HG02938 (cell line): ENCODE data around the gene C15orf62.

ENCODE experiments used
- ATAC-seq: cut with Tn5 transposase; IDR thresholded peaks from one replicate; pipeline ENCODE4 v1.9.1; 2021; ENCODE audit warnings: mild to moderate bottlenecking, moderate library complexity; ENCODE audit not compliant: unreplicated experiment

The C15orf62 gene

DNA sequence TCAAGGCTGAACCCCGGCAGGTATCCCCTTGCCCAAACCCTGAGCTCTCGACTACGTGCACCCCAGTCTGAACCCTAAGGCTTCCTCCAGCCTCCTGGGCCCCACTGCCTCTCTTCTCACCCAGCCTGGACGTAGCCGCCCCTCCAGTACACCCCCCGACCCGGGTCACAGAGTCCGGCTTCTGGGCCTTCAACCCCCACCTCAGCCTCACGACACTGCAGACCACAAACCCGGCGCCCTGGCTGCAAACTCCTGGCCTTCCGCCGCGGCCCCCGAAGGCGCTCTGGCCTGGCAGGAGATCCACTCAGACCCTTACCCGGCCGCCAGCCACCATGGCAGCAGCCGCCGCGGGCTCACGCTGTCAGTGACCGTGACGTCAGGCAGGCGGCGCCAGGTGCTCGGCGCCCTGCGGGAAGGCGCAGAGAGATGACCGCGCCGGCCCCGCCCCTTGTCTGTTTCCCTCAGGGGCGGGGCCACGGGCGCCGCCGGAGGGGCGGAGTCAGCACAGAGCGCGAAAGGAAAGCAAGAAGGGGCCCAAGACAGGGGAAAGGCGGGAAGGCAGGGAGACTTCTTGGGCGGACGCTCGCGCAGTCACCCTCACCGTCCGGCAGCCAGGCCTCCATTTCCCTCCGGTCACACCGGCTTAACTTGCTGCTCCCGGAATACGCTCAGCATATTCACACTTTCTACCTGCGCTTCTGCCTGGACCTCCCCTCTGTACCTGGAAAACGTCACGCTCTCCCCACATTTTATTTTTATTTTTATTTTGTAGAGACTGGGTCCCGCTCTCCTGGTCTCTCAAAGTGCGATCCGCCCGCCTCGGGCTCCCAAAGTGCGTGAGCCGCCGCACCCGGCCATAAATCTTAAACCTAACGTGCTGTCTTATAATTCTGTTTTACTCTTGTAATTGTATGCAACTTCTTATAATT lies 14.6 kb upstream of the C15orf62 start, which contains the start of gene RMDN3:
TSS of gene RMDN3 (minus strand) at position 372 of the 929 bp plus-strand sequence. CDS start 471 bp downstream, outside the sequence.
- peak; percentile 74 for ATAC-seq

DNA sequence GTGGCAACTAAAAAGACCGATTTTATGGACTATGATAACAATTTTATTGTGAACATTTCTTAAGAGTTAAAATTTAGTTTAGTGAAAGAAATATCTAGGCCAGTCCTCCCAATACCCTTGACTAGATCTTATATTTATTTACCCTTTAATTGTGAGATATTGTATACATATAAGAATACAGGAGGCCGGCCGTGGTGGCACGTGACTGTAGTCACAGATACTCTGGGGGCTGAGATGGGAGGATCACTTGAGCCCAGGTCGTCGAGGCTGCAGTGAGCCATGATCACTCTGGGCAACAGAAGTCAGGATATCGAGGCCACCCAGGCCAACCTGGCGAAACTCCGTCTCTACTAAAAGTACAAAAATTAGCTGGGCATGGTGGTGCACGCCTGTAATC lies 14.0 kb upstream of the C15orf62 start:
- ATAC-seq = no peak

DNA sequence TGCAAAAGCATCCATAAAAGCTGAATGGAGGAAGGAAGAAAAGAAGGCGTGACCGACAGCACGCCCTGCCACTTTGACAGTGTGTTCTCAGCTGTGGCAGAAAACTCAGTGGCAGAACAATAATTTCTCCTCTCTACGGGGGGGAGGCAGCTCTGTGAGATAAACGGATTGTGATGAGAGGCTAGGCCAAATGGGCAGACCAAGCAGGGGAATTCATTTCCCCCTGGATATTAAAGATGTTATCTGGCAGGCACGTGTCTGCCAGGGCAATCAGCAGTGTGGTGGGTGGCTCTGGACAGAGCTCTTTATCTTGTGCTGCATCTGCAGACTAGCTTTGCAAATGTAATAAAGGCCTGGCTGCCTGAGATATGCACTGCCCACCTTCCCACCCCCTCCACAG lies 12.8 kb upstream of the C15orf62 start:
- no peak for ATAC-seq

DNA sequence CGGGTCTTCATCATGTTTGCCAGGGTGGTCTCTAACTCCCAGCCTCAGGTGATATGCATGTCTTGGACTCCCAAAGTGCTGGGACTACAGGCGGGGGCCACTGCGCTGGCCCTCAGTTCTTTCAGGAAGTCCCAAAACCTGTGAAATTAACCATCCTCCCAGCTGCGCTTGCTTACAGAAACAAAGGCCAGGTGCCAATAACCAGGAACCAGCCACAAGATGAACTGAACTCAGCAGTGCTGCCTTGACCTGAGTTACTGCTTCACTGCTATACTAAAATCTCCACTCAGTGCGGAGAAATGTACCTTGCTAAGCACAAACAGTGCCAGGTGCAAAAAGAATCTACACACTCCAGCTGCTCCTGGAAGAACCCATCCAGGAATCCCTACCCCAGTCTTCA lies 9.8 kb upstream of the C15orf62 start:
- ATAC-seq = no peak

DNA sequence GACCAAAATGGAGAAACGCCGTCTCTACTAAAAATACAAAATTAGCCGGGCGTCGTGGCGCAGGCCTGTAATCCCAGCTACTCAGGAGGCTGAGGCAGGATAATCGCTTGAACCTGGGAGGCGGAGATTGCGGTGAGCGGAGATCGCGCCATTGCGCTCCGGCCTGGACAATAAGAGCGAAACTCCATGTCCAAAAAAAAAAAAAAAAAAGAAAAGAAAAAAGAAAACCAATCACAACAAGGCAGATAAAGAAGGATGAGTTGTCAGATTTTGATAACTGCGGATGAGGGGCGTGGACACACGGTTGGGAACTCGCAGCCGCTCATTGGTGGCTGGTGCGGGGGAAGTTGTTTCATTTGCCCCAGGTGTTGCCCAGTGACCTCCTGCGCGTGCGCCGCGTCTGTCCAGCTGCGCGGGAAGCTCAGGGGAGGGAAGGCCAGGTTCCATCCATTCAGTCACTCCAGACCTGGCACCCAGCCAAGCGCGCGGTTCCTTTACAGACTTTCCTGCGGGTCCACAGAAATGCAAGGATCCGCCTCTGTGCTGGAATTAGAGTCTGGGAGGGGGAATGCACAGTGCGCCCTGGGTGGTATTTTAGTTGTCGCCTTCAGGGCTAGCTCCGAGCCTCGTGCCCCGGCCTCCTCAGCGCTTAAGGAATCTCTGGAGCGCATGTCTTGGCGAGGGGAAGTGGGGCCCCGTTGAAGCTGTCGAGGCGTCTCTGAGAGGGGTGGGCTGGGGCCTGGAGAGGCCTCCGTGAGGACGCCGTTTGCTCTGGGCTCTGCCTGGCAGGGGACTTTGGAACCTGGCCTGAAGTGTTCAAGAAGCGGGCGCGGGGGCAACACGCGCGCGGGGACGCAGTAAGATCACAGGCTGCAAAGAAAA lies 6.6 kb upstream of the C15orf62 start:
- ATAC-seq = no peak

DNA sequence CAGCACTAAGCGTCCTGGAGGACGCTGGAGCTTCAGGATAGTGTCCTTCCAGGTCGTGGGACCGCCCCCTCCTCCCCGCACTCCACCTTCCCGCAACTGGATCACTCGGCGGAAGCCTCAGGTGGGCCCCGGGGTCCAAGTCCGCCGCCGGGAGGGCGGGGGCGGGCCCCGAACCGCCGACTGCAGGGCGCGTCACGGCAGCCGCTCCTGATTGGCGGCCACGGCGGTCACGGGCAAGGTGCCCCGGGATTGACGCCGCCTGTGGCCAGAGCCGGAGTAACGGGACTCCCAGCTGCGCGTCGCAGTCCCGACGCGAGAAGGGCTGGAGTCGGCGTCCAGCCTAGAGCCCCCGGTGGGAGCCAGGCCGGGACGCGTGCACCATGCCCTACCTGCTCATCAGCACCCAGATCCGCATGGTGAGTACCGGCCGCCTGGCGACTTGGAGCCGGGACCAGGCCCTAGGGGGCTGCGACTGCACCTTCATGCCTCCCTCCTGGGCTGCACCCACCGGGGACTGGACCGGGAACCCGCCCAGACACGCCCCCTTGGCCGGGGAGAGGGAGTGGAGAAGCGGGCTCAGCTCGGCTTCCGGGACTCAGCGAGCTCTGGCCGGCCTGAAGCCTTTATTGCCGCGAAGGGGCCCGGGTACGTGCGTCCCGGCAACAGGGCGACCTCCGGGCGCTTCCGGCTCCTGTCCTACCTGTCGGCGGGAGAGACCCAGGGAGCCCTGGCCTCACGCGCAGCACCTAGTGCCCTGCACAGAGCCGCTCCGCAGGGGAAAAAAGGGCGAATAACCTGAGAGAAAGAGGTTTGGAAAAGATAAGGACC lies 5.8 kb upstream of the C15orf62 start, which contains the start of gene GCHFR:
TSS of gene GCHFR (plus strand) at position 268 of the 828 bp plus-strand sequence. CDS start at position 381, 113 bp downstream.
- ATAC-seq = peak; percentile 37

DNA sequence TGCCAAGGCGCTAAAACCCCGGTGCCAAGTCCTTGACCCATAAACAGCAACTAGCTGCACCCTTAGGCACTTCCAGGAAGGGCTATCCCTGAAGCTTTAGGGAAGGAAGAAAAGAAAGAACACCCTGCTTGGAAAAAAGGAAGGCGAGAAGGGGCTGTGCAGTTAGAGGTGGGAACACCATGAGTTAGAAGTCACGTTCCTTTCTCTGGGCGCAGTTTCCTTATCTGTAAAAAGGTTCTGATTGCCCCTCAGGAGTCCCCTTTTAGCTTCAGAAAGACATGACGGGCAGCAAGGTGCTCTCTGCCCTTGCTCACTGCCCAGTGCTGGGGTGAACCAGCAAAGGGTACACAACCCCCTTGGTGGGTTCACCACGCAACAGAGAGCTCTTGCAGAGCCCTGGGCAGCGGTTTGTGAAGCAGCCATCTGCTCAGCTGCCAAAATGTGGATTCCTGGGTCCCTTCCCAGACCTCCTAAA lies 5.1 kb upstream of the C15orf62 start:
- ATAC-seq = no peak

DNA sequence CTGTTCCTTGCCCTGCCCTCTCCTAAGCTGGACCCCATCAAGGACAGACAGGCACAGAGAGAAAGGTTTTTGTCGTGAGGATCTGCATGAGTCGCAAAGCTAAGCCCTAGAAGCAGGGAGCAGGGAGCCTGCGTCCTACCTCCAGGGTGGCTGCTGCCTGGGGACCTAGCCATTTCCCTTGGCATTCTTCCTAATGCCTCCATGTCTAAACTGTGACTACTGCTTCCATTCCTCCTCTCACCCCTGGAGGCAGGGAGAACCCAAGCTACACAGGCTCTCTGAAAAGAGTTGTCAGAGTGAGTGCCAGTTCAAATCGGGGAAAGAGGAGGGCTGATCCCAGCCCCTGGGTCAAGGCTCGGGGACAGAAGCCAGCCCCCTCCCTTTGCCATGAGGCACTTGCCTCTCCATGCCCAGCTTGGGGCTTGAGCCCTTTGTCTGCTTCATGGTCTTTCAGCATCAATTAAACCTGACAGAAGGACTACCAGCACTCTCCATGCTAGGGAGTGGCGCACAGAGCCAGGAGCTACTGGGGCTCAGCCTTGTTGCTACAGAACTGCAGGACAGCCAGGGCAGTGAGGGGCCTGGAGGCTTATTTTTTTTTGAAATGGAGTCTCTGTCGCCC lies 3.5 kb upstream of the C15orf62 start:
- ATAC-seq = no peak

DNA sequence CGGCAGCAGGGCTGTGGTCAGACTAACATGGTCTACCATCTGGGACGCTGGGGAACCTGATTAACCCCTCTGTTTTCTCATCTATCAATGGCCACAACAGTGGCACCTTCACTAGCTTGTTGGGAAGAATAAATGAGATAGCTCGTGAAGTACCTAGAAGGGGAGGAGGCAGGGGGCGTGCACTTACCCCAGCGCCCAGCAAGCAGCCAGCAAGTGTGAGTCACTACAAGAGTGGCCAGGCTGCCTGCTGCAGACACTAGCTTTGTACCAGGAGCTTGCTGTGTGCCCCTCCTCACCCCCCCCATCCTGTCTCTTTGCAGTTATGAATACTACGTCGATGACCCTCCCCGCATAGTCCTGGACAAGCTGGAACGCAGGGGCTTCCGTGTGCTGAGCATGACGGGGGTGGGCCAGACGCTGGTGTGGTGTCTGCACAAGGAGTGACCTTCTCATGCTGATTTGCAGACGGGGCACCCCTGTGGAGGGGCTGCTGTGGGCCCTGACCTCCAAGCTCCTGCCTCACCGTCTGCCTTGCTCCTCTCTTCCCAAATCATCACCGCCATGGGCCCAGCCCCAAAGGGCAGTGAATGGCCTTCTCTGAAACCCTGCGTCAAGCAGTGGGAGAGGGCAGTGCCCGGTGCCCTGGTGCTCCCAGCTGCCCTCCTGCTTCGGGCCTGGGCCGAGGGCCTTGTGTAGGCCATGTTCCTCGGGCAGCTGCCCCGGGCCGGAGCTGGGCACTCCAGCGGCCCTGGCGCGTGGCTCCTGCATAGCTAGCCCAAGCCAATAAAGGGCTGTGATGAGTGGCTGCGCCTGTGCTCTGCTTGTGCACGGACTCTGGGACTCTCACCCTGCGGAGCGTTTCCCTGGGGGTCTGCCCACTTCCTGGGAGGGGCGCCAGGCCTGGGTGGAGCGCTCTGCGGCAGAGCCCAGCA lies 2.6 kb upstream of the C15orf62 start:
- no peak for ATAC-seq

DNA sequence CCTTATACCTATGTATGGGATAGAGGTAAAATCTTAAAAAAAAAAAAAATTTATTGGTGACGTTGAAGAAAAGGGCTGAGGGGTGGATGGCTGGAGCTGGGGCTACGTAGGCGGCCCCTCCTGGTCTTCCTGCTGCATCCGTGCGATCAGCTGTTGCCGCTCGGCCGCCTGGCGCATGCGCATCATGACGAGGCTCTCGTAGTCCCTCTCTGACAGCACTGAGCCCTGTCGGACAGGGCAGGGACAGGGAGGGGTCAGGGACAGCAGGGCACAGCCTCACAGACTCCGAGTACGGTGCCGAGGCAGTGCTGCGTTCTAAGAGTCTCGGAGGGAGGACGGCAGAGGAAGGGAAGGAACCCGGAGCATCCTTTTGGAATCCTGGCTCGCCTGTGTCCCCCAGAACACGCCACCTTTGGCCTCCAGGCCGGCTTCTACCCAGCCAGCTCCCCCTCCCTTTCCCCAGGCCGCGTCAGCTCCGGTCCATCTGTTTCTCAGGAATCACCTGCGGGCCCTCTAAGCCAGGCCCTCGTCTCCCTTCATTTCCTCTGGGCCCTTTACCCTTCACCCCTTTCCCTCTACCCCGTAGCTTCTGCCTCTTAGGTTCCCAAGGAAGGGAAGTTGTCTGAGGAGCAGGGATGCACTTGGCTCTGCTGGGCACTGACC lies 1.8 kb upstream of the C15orf62 start:
- no peak for ATAC-seq

DNA sequence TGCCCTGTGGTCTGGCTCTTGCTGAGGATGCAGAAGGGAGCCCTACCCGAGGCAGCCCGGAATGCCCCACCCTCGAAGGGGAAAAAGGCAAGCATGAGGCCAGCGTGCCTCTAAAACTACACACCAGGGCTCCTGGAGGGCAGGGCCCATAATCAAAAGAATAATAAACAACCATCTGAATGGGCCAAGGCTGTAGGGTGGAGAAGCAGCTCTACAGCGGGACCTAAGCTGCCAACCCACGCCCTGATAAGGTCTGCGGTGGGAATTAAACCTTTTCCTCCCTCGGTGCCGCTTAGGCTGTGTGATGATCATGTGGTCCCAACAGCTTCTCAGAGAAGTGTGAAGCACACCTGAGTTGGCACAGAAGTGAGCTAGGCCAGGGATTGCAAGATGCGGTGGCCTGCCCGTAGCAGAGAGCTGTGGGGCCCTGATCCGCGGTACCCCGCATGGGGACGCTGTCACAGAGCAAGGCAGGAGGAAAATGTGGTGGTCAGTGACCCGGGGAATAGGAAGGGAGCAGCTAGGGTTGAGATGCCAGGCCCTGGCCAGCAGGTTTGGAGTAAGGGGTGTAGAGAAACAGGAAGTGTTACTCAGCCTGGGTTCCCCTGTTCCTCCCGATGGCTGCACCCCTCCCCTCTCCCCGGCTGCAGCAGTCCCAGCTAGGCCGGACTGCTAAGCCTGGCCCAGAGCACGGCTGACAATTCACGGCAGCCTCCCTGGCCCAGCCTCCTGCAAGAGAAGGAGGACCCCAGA lies 1.1 kb upstream of the C15orf62 start:
- ATAC-seq = no peak

DNA sequence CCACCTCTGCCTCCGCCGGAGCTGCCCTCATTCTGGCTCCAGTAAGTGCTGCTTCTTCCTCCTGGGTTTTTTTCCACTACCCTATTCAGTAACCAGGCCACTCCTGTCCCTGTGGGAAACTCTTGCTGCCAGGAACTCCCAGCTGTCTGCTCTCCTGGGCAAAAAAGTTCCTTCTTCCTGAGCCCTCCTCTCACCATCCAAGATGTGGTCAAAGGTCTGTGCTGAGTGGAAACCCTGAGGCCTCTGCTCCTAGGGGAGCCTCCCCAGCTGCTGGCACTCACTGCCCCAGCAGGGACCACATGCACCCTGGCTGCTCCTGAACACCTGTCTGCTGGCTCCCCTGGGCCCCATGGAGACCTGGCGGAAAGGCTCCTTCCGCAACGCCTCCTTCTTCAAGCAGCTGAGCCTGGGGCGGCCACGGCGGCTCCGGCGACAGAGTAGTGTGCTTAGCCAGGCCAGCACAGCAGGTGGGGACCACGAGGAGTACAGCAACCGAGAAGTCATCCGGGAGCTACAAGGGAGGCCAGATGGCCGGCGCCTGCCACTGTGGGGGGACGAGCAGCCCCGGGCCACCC lies 454 bp downstream of the C15orf62 start:
- no peak for ATAC-seq

DNA sequence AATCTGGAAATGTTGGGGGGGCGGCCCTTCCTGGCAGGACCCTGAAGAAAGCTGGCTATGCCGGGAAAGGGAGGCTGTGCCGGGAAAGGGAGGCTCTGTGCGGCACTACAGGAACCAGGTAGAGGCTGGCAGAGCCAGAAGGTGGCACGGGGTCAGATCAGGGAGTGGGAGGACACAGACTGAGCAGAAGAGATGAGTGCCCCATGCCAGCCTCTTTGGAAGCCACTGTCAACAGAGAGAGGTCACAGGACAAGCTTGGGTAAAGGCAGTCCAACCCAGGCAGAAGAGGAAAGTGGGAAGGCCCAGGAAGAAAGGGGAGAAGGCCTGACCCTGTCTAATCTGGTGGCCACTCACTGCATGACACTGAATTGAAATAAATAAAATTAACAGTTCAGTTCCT lies 1.5 kb downstream of the C15orf62 start:
- no peak for ATAC-seq

DNA sequence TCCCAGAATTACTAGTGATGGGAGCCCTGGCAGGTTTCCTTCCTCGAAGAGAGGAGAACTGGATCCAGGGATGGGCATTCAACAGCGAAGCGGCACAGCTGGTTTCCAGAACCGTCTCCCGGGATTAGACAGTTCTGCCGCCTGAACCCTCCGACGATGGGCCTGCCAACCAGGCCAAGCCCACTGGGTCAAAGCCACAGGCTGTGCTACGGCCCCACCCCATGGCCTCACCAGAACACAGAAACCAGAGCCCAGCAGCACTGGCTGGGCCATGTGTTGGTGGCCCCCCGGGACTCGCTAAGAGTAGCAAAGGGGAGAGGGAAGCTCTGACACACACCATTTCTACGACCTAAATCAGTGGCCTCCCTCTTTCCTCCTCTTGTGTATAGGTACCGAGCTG lies 2.2 kb downstream of the C15orf62 start:
- no peak for ATAC-seq

DNA sequence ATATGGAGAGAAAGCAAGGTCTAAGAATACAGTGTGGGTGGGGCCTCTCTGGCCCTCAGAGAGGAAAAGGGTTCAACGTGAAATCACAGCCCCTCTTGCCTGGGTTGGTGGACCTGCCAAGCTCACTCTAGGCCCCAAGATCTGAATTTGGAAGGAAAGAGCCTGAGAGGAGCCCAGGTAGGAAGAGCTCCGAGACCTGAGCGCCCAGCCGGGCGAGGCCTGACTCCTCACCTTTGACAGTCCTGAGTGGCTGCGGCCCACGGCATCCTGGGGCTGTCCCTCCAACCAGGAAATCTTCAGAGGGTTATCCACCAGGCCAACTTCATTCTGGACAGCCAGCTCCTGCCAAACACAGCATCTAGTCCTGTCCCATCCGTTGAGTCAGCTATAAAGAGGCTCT lies 3.7 kb downstream of the C15orf62 start:
- ATAC-seq = no peak

DNA sequence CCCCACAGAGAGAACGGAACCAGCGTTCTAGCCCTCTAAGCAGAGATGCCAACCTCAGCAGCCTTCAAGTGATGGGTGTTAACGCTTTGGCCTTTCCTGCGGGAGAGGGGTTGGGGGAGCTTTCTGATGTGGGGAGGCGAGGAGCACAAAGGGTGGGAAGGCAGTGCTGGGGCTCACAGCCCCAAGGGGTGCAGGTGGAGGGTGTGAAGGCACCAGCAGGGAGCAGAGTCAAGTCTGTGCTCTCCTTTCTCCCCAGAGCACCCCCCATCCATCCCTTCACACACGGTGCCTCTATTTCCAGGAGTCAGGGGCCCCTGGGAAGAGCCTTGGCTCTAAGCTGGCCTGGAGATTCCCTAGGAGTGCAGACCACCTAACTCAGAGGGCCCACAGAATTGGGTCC lies 4.1 kb downstream of the C15orf62 start:
- ATAC-seq = no peak

DNA sequence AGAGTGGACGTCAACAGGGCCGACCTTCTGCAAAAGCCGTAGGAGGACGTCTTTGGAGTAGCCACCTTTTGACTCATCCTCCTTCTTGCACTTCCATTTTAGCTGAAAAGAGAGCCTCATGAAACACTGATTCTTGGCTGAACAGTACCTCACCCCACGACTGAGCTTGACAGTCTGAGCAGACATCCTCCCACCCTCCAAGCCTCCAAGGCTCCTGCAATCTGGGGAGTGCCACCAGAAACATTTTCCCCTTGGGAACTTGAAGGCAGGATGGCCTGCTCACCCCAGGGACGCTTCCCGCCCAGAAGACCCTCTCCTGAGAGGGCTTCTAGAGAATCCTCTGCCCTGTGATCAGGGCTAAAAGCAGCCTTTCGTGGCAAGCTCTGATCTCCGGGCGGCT lies 5.2 kb downstream of the C15orf62 start:
- ATAC-seq = no peak
